Activated naive CD4-positive, alpha-beta T cell treated with anti-CD3 and anti-CD28 coated beads, Interleukin-2, amount 10 ng/mL, durations not matched to agents 7 days and 5 days (primary cell): ENCODE results near the gene OR2T5.
"Not testable (repeated sequence)": the region's sequence is repeated elsewhere in the genome, so short reads cannot be mapped to it uniquely, and the experiment has no call there.

Source experiments
- CTCF ChIA-PET: fragments of 350-600 bp; sonication (Branson Sonifier 250); formaldehyde crosslinking; loops from one replicate; lab custom pipeline; 2021; ENCODE audit warnings: antibody characterized with exemption; lab: Charles Lee
- DNase-seq: peaks from one replicate; pipeline ENCODE4 v3.0.0-alpha.2; 2020
- H3K27ac Mint-ChIP-seq: one replicate; pipeline ENCODE4 v1.8.0; 2021; ENCODE audit warnings: mild to moderate bottlenecking, moderate library complexity, mixed read lengths
- H3K27me3 Mint-ChIP-seq: one replicate; pipeline ENCODE4 v1.8.0; 2021; ENCODE audit warnings: mild to moderate bottlenecking, mixed read lengths
- H3K36me3 Mint-ChIP-seq: one replicate; pipeline ENCODE4 v1.8.0; 2021; ENCODE audit warnings: mixed read lengths
- H3K4me1 Mint-ChIP-seq: one replicate; pipeline ENCODE4 v1.8.0; 2021; ENCODE audit warnings: mixed read lengths
- H3K4me3 Mint-ChIP-seq: one replicate; pipeline ENCODE4 v1.8.0; 2021; ENCODE audit warnings: mild to moderate bottlenecking, moderate library complexity, mixed read lengths
- H3K9me3 Mint-ChIP-seq: one replicate; pipeline ENCODE4 v1.8.0; 2021; ENCODE audit warnings: mixed read lengths

OR2T5 gene

GRCh38 chr1:248472111-248472510, 16.3 kb upstream of the OR2T5 start:
- H3K4me3 Mint-ChIP-seq, CTCF ChIA-PET, H3K27ac Mint-ChIP-seq, H3K27me3 Mint-ChIP-seq, H3K9me3 Mint-ChIP-seq, DNase-seq, H3K4me1 Mint-ChIP-seq: not testable (repeated sequence)
- H3K36me3 Mint-ChIP-seq: peaks cover 15% of the 10 kb centered on the region

- H3K4me3 Mint-ChIP-seq, CTCF ChIA-PET, H3K27me3 Mint-ChIP-seq, H3K4me1 Mint-ChIP-seq, DNase-seq, H3K9me3 Mint-ChIP-seq, H3K27ac Mint-ChIP-seq: not testable (repeated sequence)
- H3K36me3 Mint-ChIP-seq: peaks cover 10% of the 10 kb centered on the region
Observed at GRCh38 chr1:248473051-248473450, 15.3 kb upstream of the OR2T5 start, which contains the start of gene OR2T3. Gene OR2T3 (plus strand): TSS chr1:248473351. CDS start chr1:248473351, 0 bp downstream.

DNA sequence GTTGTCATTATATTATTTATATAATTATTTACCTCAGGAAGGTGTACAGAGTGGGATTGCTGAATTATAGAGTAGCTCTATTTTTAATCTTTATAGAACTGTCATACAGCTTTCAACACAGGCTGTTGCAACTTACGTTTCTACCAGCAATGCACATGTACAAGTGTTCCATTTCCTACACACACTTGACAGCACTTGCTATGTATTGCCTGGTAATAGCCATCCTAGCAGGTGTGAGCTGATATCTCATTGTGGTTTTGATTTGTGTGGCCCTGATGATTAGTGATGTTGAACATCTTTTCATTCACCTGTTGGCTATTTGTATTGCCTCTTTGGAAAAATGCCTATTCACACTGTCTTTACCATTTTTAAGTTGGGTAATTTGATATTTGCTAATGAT, 12.7 kb upstream of the OR2T5 start:
- H3K27me3 Mint-ChIP-seq, DNase-seq, H3K4me1 Mint-ChIP-seq, H3K9me3 Mint-ChIP-seq, H3K27ac Mint-ChIP-seq, CTCF ChIA-PET, H3K4me3 Mint-ChIP-seq, H3K36me3 Mint-ChIP-seq: not testable (repeated sequence)

- H3K9me3 Mint-ChIP-seq, H3K27me3 Mint-ChIP-seq, CTCF ChIA-PET, H3K36me3 Mint-ChIP-seq: not testable (repeated sequence)
- peak; percentile 57 for DNase-seq
- H3K4me1 Mint-ChIP-seq: peaks cover 14% of the 10 kb centered on the region
- H3K4me3 Mint-ChIP-seq: peak overlapping the region; percentile 82
- peak overlapping the region; percentile 94 for H3K27ac Mint-ChIP-seq
Observed at GRCh38 chr1:248481686-248482579, 6.5 kb upstream of the OR2T5 start.

DNA sequence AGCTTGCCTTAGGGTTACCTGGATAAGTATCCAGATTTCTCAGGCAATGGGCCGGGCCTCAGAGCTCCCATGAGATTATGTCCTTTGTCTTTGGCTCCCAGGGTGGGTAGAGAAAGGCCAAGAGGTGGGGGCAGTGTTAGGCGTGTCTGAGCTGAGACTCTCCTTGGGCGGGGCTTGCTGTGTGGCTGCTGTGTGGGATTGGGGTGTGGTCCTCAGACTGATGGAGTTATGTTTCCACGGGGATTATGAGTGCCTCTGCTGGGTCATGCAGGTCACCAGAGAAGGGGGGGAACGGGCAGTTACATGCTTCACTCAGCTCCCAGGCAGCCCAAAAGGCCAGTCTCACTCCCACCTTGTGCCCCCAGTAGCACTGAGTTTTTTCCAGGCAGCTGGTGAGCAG, 8.3 kb downstream of the OR2T5 start:
- H3K4me1 Mint-ChIP-seq, H3K27ac Mint-ChIP-seq, H3K36me3 Mint-ChIP-seq, H3K27me3 Mint-ChIP-seq, DNase-seq, H3K4me3 Mint-ChIP-seq, H3K9me3 Mint-ChIP-seq, CTCF ChIA-PET: not testable (repeated sequence)

- H3K27me3 Mint-ChIP-seq, H3K9me3 Mint-ChIP-seq, DNase-seq, H3K36me3 Mint-ChIP-seq, H3K4me1 Mint-ChIP-seq, CTCF ChIA-PET, H3K4me3 Mint-ChIP-seq, H3K27ac Mint-ChIP-seq: not testable (repeated sequence)
Observed at GRCh38 chr1:248500305-248501035, 12.1 kb downstream of the OR2T5 start.

GRCh38 chr1:248507773-248508172, 19.4 kb downstream of the OR2T5 start, which contains the start of gene OR2G6:
Gene OR2G6 (plus strand): TSS chr1:248508073. CDS start chr1:248521647, 13,574 bp downstream.
- H3K27ac Mint-ChIP-seq, H3K9me3 Mint-ChIP-seq, H3K27me3 Mint-ChIP-seq, CTCF ChIA-PET, H3K4me3 Mint-ChIP-seq, H3K36me3 Mint-ChIP-seq, H3K4me1 Mint-ChIP-seq, DNase-seq: not testable (repeated sequence)

DNA sequence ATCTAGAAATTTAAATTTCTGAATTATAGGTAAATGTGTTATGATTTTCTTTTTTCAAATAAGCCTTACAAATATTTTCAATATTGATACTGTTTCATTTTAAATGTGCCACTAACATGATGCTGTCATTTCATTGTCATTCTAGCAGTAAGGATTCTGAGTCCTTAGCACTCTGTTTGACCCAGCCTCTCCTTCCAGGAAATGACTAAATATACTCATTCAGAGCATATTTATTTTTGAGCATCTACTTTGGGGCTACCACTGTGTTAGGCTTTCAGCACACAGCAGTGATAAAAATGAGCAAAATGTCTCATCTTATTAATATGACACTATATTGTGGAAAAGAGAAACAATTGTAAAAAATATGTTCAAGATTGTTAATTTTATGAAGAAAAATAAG, 21.8 kb downstream of the OR2T5 start:
- DNase-seq, H3K4me3 Mint-ChIP-seq, CTCF ChIA-PET, H3K36me3 Mint-ChIP-seq, H3K27me3 Mint-ChIP-seq, H3K27ac Mint-ChIP-seq, H3K4me1 Mint-ChIP-seq, H3K9me3 Mint-ChIP-seq: not testable (repeated sequence)

DNA sequence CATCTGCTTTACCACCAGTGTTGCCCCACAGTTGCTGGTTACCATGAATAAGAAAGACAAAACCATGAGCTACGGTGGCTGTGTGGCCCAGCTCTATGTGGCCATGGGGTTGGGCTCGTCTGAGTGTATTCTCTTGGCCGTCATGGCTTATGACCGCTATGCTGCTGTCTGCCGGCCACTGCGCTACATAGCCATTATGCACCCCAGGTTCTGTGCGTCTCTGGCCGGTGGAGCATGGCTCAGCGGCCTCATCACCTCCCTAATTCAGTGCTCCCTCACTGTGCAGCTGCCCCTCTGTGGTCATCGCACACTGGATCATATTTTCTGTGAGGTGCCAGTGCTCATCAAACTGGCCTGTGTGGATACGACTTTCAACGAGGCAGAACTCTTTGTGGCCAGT, 33.5 kb downstream of the OR2T5 start:
- no peak overlapping the region for H3K27ac Mint-ChIP-seq

DNA sequence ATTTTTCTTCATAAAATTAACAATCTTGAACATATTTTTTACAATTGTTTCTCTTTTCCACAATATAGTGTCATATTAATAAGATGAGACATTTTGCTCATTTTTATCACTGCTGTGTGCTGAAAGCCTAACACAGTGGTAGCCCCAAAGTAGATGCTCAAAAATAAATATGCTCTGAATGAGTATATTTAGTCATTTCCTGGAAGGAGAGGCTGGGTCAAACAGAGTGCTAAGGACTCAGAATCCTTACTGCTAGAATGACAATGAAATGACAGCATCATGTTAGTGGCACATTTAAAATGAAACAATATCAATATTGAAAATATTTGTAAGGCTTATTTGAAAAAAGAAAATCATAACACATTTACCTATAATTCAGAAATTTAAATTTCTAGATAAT, 49.1 kb downstream of the OR2T5 start:
- H3K36me3 Mint-ChIP-seq, H3K4me3 Mint-ChIP-seq, H3K27me3 Mint-ChIP-seq, H3K9me3 Mint-ChIP-seq, CTCF ChIA-PET, DNase-seq, H3K27ac Mint-ChIP-seq, H3K4me1 Mint-ChIP-seq: not testable (repeated sequence)

More for the DNA sequence above, 33.5 kb downstream of the OR2T5 start:
- no peaks in the 10 kb centered on the region for H3K27me3 Mint-ChIP-seq
- H3K4me3 Mint-ChIP-seq: no peak overlapping the region
- H3K4me1 Mint-ChIP-seq: no peaks in the 10 kb centered on the region
- CTCF ChIA-PET: no interaction called here
- DNase-seq: no peak
- peaks cover 14% of the 10 kb centered on the region for H3K9me3 Mint-ChIP-seq
- H3K36me3 Mint-ChIP-seq: no peaks in the 10 kb centered on the region
